Activated CD4-positive, alpha-beta T cell treated with anti-CD3 and anti-CD28 coated beads, Interleukin-2, amount 10 ng/mL, durations not matched to agents 7 days and 5 days (primary cell): Measurements from ENCODE around the gene ARL14EPL. TPM values are rescaled to one million over a fixed set of nuclear protein-coding genes. Genes with fewer than 3 reads are reported as not detected.

Experiments used
- CTCF ChIA-PET: fragments of 350-600 bp; sonication (Branson Sonifier 250); formaldehyde crosslinking; loops from one replicate; lab custom pipeline; 2021; ENCODE audit warnings: antibody characterized with exemption; lab: Charles Lee
- POLR2A ChIA-PET: fragments of 350-600 bp; sonication (Branson Sonifier 250); formaldehyde crosslinking; loops from one replicate; lab custom pipeline; 2021; ENCODE audit warnings: antibody characterized with exemption; lab: Charles Lee
- DNase-seq: peaks from one replicate; pipeline ENCODE4 v3.0.0-alpha.2; 2020
- H3K27ac Mint-ChIP-seq: one replicate; pipeline ENCODE4 v1.8.0; 2021; ENCODE audit warnings: mild to moderate bottlenecking, moderate library complexity, mixed read lengths
- H3K27me3 Mint-ChIP-seq: one replicate; pipeline ENCODE4 v1.8.0; 2021; ENCODE audit warnings: mixed read lengths
- H3K36me3 Mint-ChIP-seq: one replicate; pipeline ENCODE4 v1.8.0; 2021; ENCODE audit warnings: low read depth, mixed read lengths
- H3K4me1 Mint-ChIP-seq: one replicate; pipeline ENCODE4 v1.8.0; 2021; ENCODE audit warnings: mixed read lengths
- H3K4me3 Mint-ChIP-seq: one replicate; pipeline ENCODE4 v1.8.0; 2021; ENCODE audit warnings: mild to moderate bottlenecking, moderate library complexity, mixed read lengths
- H3K9me3 Mint-ChIP-seq: one replicate; pipeline ENCODE4 v1.8.0; 2021; ENCODE audit warnings: mixed read lengths
- total RNA-seq, 2 experiments: library from RNA; stranded (reverse); gene quantifications; one replicate each; pipeline ENCODE4 v1.2.3, GENCODE V29; 2021

The ARL14EPL gene
- not detected for total RNA-seq

DNA sequence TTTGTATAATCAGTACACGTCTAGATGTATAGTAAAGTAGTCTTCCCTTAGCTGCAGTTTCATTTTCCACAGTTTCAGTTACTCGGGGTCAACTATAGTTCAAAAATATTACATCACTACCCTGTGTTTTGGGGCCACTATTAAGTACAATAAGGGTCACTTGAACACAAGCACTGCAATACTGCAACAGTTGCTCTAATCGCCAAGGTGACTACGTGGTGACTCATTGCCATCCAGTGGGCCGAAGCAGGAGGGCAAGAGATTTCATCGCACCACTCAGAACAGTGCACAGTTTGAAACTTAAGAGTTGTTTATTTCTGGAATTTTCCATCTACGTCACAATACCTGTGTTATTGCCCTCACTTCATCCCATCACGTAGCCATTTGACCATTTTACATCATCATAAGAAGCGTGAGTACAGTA, at the start of gene ARL14EPL:
Gene ARL14EPL (plus strand): TSS at position 379 of the 424 bp plus-strand sequence. CDS start 18,994 bp downstream, outside the sequence.
- H3K27me3 Mint-ChIP-seq = peaks cover 12% of the 10 kb centered on the region
- DNase-seq = no peak
- H3K27ac Mint-ChIP-seq = no peak within 1 kb of the TSS
- ChIA-PET POLR2A (no interaction called here), CTCF (no interaction called here)
- no peak within 1 kb of the TSS for H3K4me3 Mint-ChIP-seq
- peaks cover 2% of the 10 kb centered on the region for H3K4me1 Mint-ChIP-seq
- H3K9me3 Mint-ChIP-seq = no peaks in the 10 kb centered on the region
- no peaks in the 10 kb centered on the region for H3K36me3 Mint-ChIP-seq

GRCh38 chr5:115983519-115983918, 48.8 kb upstream of the ARL14EPL start:
- Mint-ChIP-seq H3K36me3 (no peaks in the 10 kb centered on the region), H3K4me3 (no peak overlapping the region), H3K27ac (no peak overlapping the region), H3K27me3 (peaks cover 20% of the 10 kb centered on the region), H3K4me1 (no peaks in the 10 kb centered on the region), H3K9me3 (peaks cover 3% of the 10 kb centered on the region)
- no peak for DNase-seq
- CTCF ChIA-PET = interaction anchor here (1.4 kb wide), 1 partner anchor 12 kb away, joined by 3 read pairs; no protein-coding TSS in a partner anchor
- POLR2A ChIA-PET = no interaction called here

DNA sequence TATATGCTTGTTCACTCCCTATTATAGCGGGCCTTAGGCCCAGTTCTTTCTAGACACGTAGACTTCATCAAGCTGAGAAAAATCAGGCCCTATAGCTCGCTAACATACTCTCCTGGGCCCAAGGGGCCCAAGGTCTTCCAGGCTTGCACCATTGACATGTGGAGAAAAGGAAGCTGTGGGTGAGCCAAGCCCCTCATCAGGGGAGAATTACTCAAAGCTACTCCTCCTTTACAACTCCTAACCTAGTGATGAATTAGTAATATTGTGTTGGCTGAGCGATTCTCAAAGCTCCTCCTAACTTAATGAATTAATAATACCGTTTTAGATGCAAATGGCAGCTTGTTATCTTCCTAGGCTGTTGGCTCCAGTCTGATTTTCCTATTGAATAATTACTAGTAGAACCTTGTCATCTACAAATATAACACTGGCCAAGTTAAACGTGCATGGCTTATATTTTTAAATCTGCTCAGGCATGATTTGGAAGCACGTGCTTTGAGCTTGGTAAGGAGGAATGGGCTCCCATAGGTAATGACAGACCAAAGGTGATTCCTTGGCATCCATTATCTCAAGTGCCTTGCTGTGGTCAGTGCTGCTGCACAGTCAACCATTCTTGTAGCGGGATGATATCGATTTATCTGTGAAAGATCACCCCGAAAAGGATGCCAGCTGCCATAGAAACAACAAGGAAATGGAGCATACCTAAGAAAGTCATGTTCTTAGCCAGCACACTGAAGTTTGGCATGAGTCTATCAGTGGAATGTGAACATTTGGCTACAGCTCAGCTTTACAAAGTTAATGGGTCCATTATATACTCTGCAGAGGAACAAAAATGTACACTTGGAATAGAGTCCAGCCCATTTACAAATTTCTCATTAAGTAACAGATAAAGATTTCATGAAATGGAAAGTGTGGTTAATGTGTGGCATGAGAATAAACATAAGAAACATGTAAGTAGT, 46.2 kb upstream of the ARL14EPL start:
- Mint-ChIP-seq H3K4me1 (no peaks in the 10 kb centered on the region), H3K36me3 (no peaks in the 10 kb centered on the region), H3K27me3 (peaks cover 12% of the 10 kb centered on the region), H3K4me3 (no peak overlapping the region), H3K27ac (no peak overlapping the region), H3K9me3 (no peaks in the 10 kb centered on the region)
- ChIA-PET POLR2A (no interaction called here), CTCF (no interaction called here)
- DNase-seq = no peak

- Mint-ChIP-seq H3K9me3 (no peaks in the 10 kb centered on the region), H3K27ac (no peak overlapping the region), H3K4me1 (no peaks in the 10 kb centered on the region), H3K4me3 (no peak overlapping the region), H3K27me3 (peaks cover 17% of the 10 kb centered on the region), H3K36me3 (no peaks in the 10 kb centered on the region)
- ChIA-PET POLR2A (no interaction called here), CTCF (no interaction called here)
- no peak for DNase-seq
Measured at GRCh38 chr5:115988002-115988401, 44.3 kb upstream of the ARL14EPL start.

DNA sequence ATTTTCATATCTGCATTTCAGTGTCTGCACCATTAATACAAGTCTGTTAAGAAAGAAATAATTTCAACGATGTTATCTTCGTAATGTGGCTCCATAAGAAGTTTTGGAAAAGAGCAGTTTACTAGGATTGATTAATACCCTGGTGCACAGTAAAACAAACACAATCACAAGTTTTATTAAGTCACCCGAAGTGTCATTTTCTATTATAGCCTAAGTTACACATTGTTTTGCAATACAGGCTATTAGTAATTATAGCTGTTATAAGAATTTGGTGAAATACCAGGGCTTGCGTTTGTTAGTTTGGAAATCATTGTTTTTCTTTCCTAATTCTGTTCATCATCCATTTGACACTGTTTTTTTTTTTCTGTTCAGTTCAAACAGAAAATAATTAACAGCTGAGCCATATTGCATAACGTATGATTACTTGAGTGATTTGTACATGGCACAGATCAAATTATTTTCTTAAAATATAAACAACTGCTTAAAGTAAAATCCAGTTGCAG, 39.4 kb upstream of the ARL14EPL start:
- Mint-ChIP-seq H3K36me3 (no peaks in the 10 kb centered on the region), H3K4me3 (no peak overlapping the region), H3K27me3 (peaks cover 23% of the 10 kb centered on the region), H3K9me3 (no peaks in the 10 kb centered on the region), H3K27ac (no peak overlapping the region), H3K4me1 (no peaks in the 10 kb centered on the region)
- POLR2A ChIA-PET = no interaction called here
- DNase-seq = no peak
- CTCF ChIA-PET = no interaction called here

- Mint-ChIP-seq H3K36me3 (no peaks in the 10 kb centered on the region), H3K4me1 (no peaks in the 10 kb centered on the region), H3K9me3 (no peaks in the 10 kb centered on the region), H3K27me3 (peaks cover 23% of the 10 kb centered on the region), H3K27ac (no peak overlapping the region), H3K4me3 (no peak overlapping the region)
- POLR2A ChIA-PET = no interaction called here
- no peak for DNase-seq
- CTCF ChIA-PET = no interaction called here
Measured at GRCh38 chr5:115995351-115995750, 36.9 kb upstream of the ARL14EPL start.

GRCh38 chr5:116002116-116002906, 30.0 kb upstream of the ARL14EPL start:
- ChIA-PET CTCF (no interaction called here), POLR2A (no interaction called here)
- Mint-ChIP-seq H3K9me3 (no peaks in the 10 kb centered on the region), H3K27ac (no peak overlapping the region), H3K4me1 (no peaks in the 10 kb centered on the region), H3K36me3 (no peaks in the 10 kb centered on the region), H3K4me3 (no peak overlapping the region), H3K27me3 (peaks cover 6% of the 10 kb centered on the region)
- DNase-seq = no peak

DNA sequence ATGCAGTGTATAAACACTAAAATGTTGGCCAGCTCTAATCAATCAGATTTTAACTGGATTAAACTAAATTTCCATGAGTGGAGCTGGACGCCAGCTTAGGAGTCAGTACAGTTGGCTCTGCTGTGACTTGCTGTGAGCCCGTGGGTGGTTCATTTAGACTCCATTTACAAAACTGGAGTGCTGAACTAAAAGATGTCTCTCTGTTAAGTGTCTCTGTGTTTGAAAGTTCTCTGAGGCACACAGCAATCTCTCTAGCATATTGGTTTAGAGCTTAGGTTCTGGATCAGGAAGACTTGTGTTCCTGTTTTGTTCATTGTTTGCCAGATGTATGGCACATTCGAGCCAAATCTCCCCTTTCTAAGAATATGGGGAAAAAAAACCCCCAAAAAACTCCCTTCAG, 28.0 kb upstream of the ARL14EPL start:
- no peak for DNase-seq
- Mint-ChIP-seq H3K9me3 (no peaks in the 10 kb centered on the region), H3K27me3 (peaks cover 2% of the 10 kb centered on the region), H3K4me3 (no peak overlapping the region), H3K27ac (no peak overlapping the region), H3K36me3 (no peaks in the 10 kb centered on the region), H3K4me1 (no peaks in the 10 kb centered on the region)
- ChIA-PET CTCF (no interaction called here), POLR2A (no interaction called here)

- POLR2A ChIA-PET = no interaction called here
- H3K27me3 Mint-ChIP-seq = peaks cover 11% of the 10 kb centered on the region
Measured at GRCh38 chr5:116009806-116010205, 22.5 kb upstream of the ARL14EPL start.

DNA sequence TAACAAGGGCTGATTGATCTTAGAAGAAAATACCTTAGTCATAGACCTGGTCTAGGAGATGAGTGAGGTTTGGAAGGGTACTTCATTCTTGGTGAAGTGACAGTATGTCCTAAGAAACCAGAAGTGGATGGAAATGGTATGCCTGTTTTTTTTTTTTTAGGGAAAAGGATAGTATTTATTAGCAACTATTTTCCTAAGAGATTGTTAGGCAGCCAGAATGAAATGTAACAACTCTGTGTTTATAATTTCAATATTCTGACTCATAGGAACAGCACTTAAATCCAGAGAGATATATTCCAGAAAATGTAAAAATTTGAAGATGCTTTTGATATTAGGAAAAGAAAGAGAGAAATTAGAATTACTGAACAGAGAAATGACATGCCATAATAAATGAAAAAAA, 21.2 kb upstream of the ARL14EPL start:
- no peak for DNase-seq
- Mint-ChIP-seq H3K36me3 (no peaks in the 10 kb centered on the region), H3K4me3 (no peak overlapping the region), H3K27ac (no peak overlapping the region), H3K9me3 (no peaks in the 10 kb centered on the region), H3K4me1 (no peaks in the 10 kb centered on the region), H3K27me3 (peaks cover 11% of the 10 kb centered on the region)
- CTCF ChIA-PET = no interaction called here
- POLR2A ChIA-PET = no interaction called here

More at GRCh38 chr5:116009806-116010205, 22.5 kb upstream of the ARL14EPL start:
- Mint-ChIP-seq H3K36me3 (no peaks in the 10 kb centered on the region), H3K4me1 (no peaks in the 10 kb centered on the region), H3K9me3 (no peaks in the 10 kb centered on the region), H3K27ac (no peak overlapping the region), H3K4me3 (no peak overlapping the region)
- CTCF ChIA-PET = no interaction called here
- no peak for DNase-seq

DNA sequence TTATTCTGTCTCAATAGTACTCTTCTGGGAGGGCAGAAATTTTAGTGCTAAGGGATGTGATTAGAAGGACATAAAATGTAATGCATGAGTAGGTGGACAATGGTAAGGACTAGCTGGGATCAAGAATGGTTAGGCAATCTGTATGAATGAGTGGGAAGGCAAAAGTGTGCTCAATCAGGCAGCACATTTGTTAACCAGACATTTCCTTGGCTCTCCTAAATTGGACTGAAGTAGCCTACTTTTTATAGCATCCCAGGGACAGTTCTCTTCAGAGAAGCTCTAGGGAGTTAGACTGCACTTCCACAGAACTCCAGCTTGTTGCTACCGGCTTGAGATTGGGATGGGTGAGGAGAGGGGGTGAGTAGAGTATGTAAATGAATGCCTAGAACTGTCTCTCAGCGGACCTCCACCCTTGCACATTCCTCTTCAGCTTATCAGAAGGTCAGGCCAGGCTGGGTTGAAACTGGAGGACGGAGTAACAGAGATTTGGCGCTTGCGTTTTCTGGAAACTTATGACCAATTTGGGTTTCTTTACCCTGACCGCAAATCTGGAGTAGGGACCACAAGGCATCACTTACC, 19.0 kb upstream of the ARL14EPL start:
- Mint-ChIP-seq H3K36me3 (no peaks in the 10 kb centered on the region), H3K27ac (no peak overlapping the region), H3K4me3 (no peak overlapping the region), H3K27me3 (peaks cover 14% of the 10 kb centered on the region), H3K4me1 (no peaks in the 10 kb centered on the region), H3K9me3 (no peaks in the 10 kb centered on the region)
- CTCF ChIA-PET = no interaction called here
- DNase-seq = no peak
- POLR2A ChIA-PET = no interaction called here

- Mint-ChIP-seq H3K4me1 (no peaks in the 10 kb centered on the region), H3K27me3 (peaks cover 14% of the 10 kb centered on the region), H3K4me3 (no peak overlapping the region), H3K9me3 (no peaks in the 10 kb centered on the region), H3K36me3 (no peaks in the 10 kb centered on the region), H3K27ac (no peak overlapping the region)
- DNase-seq = no peak
- CTCF ChIA-PET = no interaction called here
- POLR2A ChIA-PET = no interaction called here
Measured at GRCh38 chr5:116013936-116014335, 18.3 kb upstream of the ARL14EPL start.

DNA sequence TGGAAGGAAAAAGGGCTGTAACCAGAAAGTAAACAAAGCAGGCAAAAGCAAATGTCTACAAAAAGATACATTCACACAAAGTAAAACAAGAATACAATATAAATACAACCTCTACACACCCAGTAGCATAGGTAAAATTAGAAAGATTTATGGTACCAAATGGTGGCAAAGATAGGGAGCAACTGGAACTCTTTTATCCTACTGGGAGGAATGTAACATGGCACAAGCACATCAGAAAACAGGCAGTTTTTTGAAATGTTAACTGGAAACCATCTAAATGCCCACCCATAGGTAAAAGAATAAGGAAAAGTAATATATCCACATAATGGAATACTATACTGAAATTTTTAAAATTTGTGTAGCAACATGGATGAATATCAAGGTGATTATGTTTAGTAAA, 8.7 kb upstream of the ARL14EPL start:
- Mint-ChIP-seq H3K4me3 (no peak overlapping the region), H3K36me3 (no peaks in the 10 kb centered on the region), H3K27ac (no peak overlapping the region), H3K9me3 (no peaks in the 10 kb centered on the region), H3K27me3 (no peaks in the 10 kb centered on the region), H3K4me1 (no peaks in the 10 kb centered on the region)
- no peak for DNase-seq
- ChIA-PET POLR2A (no interaction called here), CTCF (no interaction called here)
